OCI-LY3 (cell line): ENCODE results near the gene TMOD2.

Experiments
- CTCF ChIP-seq: fragments of 200-600, 300-600 bp; sonication (generic); IDR thresholded peaks from 2 replicates; pipeline ENCODE4 v1.5.1; 2014; ENCODE audit warnings: antibody characterized with exemption, low read length, low read depth
- EZH2phosphoT487 ChIP-seq: fragments of 200-600 bp; shearing (Covaris generic); IDR thresholded peaks from 2 replicates; pipeline ENCODE4 v1.6.1; 2018; ENCODE audit warnings: antibody characterized with exemption, mixed run types, low read depth

- TF ChIP-seq CTCF, result no peak
- TF ChIP-seq EZH2phosphoT487, result no peak
Measured at GRCh38 chr15:51861557-51862359, 110.4 kb downstream of the TMOD2 start.
